Measurements from ENCODE around the gene CLP1.
A peak's percentile ranks its signal among the peaks of the same experiment; 100 is the strongest.

CLP1 gene
- long read RNA-seq, transcript CLP1-205 (3 exons, 2,435 nt), result major isoform, 308 of 327 reads
- long read RNA-seq, partial matches to known transcripts, result 7 of 327 reads
- long read RNA-seq, other reads (novel, unspliced or antisense), result 8 of 327 reads

GRCh38 chr11:57657194-57658022 is at the start of gene CLP1:
Gene CLP1 (plus strand): TSS chr11:57657762. CDS start chr11:57659477, 1,715 bp downstream.
- TF ChIP-seq, protein P1, sequence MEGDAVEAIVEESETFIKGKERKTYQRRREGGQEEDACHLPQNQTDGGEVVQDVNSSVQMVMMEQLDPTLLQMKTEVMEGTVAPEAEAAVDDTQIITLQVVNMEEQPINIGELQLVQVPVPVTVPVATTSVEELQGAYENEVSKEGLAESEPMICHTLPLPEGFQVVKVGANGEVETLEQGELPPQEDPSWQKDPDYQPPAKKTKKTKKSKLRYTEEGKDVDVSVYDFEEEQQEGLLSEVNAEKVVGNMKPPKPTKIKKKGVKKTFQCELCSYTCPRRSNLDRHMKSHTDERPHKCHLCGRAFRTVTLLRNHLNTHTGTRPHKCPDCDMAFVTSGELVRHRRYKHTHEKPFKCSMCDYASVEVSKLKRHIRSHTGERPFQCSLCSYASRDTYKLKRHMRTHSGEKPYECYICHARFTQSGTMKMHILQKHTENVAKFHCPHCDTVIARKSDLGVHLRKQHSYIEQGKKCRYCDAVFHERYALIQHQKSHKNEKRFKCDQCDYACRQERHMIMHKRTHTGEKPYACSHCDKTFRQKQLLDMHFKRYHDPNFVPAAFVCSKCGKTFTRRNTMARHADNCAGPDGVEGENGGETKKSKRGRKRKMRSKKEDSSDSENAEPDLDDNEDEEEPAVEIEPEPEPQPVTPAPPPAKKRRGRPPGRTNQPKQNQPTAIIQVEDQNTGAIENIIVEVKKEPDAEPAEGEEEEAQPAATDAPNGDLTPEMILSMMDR (IDR thresholded peaks at IDR 0.05; ENCODE audit: insufficient read depth, low read length), result no peak
- TF ChIP-seq SPI1 (IDR thresholded peaks at IDR 0.05; ENCODE audit: borderline replicate concordance, low read depth), result peak; percentile 55; the same call in 1 of the 2 replicates
- peak; percentile 54 for TF ChIP-seq POLR2AphosphoS5 (IDR thresholded peaks at IDR 0.05; ENCODE audit: low read depth)
- peak; percentile 72 for TF ChIP-seq GABPA (IDR thresholded peaks at IDR 0.05; ENCODE audit: low read depth)
- TF ChIP-seq REST (IDR thresholded peaks at IDR 0.05; ENCODE audit: insufficient replicate concordance, low read depth), result no peak
- Histone ChIP-seq H3K27me3 (ENCODE audit: insufficient read depth, poor library complexity, severe bottlenecking) (no peaks in the 10 kb centered on the region), H3K27ac (replicated peaks) (peak within 1 kb of the TSS; percentile 62), H3K4me3 (replicated peaks; ENCODE audit: insufficient read depth, low read length) (peak within 1 kb of the TSS; percentile 66)
- peak; percentile 92 to 99 for DNase-seq (ENCODE audit: low read depth in 1 of 2, low spot score in 1 of 2)

DNA sequence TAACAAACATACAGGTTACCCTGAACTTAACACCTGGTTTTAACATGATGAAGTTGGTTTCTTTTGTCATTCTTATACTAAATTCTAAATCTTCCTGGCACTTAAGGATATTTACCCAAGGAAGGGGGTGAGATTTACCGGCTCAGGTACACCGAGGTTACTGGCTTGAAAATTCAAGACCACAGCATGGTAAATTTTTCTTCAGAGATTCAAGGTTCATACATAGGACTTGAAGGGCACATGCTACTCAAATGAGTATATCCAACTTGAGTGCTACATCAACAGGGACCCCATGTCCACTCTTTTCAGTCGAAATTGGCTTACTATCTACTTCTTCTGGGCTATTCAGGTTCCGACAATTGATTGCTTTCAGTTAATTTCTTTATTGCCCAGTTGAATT is 47.4 kb upstream of the CLP1 start:
- H3K27ac ChIP-seq (replicated peaks), result no peak overlapping the region
- DNase-seq (ENCODE audit: low read depth in 1 of 2, low spot score in 1 of 2), result no peak
- H3K27me3 ChIP-seq (ENCODE audit: insufficient read depth, poor library complexity, severe bottlenecking), result no peaks in the 10 kb centered on the region
- H3K4me3 ChIP-seq (replicated peaks; ENCODE audit: insufficient read depth, low read length), result no peak overlapping the region
- TF ChIP-seq GABPA (IDR thresholded peaks at IDR 0.05; ENCODE audit: low read depth), result no peak
- TF ChIP-seq SPI1 (IDR thresholded peaks at IDR 0.05; ENCODE audit: borderline replicate concordance, low read depth), result no peak
- no peak for TF ChIP-seq REST (IDR thresholded peaks at IDR 0.05; ENCODE audit: insufficient replicate concordance, low read depth)
- TF ChIP-seq, protein P1 (IDR thresholded peaks at IDR 0.05; ENCODE audit: insufficient read depth, low read length), result no peak
- no peak for TF ChIP-seq POLR2AphosphoS5 (IDR thresholded peaks at IDR 0.05; ENCODE audit: low read depth)

- no peak overlapping the region for H3K4me3 ChIP-seq (replicated peaks; ENCODE audit: insufficient read depth, low read length)
- H3K27ac ChIP-seq (replicated peaks), result no peak overlapping the region
- DNase-seq (ENCODE audit: low read depth in 1 of 2, low spot score in 1 of 2), result no peak
- TF ChIP-seq REST (IDR thresholded peaks at IDR 0.05; ENCODE audit: insufficient replicate concordance, low read depth), result no peak
- TF ChIP-seq, protein P1 (IDR thresholded peaks at IDR 0.05; ENCODE audit: insufficient read depth, low read length), result no peak
- no peak for TF ChIP-seq POLR2AphosphoS5 (IDR thresholded peaks at IDR 0.05; ENCODE audit: low read depth)
- no peak for TF ChIP-seq SPI1 (IDR thresholded peaks at IDR 0.05; ENCODE audit: borderline replicate concordance, low read depth)
- TF ChIP-seq GABPA (IDR thresholded peaks at IDR 0.05; ENCODE audit: low read depth), result no peak
- no peaks in the 10 kb centered on the region for H3K27me3 ChIP-seq (ENCODE audit: insufficient read depth, poor library complexity, severe bottlenecking)
Observed at GRCh38 chr11:57614234-57614772, 43.3 kb upstream of the CLP1 start.
